Erythroblast (primary cell): ENCODE measurements around the gene ARHGAP5.

Experiments used
- DNase-seq, 2 experiments: peaks; one replicate each; lab custom pipeline; 2025; lab: John Stamatoyannopoulos, UW
- GATA1 ChIP-seq: IDR thresholded peaks from 2 replicates; pipeline ENCODE4 v1.6.1; 2011; ENCODE audit warnings: low read depth, mild to moderate bottlenecking, control low read depth, low read length, moderate library complexity
- POLR2A ChIP-seq: IDR thresholded peaks from 2 replicates; pipeline ENCODE4 v1.6.1; 2011; ENCODE audit warnings: mild to moderate bottlenecking, low read length

Gene ARHGAP5

DNA sequence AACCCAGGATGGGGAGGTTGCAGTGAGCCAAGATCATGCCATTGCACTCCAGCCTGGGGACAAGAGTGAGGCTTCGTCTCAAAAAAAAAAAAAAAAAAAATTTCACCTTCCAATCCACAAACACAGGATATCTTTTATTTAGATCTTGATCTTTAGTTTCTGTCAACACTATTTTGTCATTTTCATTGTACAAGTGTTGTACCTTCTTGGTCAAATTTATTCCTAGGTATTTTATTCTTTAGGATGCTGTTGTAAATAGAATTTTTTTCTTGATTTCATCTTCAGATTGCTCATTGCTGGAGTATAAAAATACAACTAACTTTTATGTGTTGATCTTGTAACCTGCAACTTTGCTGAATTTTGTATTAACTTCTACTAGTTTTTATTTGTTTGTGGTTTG lies 60.8 kb downstream of the ARHGAP5 start:
- DNase-seq = no peak
- no peak for TF ChIP-seq GATA1
- TF ChIP-seq POLR2A = no peak

DNA sequence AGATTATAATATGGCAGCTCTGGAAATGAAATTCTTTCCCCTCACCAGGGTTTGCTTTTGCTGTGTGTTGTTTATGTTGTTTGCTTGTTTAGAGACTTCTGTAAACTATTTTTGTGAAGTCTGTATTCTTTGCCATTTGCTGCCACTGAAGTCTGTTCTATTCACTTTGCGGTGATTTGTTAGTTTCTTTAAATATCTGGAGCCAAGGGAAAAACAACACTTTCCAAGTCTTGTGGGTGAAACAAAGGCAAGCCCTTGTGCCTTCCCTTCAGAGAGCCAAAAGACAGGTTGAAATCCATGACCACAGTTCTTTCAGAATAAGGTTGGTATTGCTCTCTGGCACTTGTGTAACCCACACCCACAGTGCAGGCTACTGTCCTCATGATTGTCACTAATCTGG lies 65.2 kb downstream of the ARHGAP5 start:
- TF ChIP-seq POLR2A = no peak
- TF ChIP-seq GATA1 = no peak

DNA sequence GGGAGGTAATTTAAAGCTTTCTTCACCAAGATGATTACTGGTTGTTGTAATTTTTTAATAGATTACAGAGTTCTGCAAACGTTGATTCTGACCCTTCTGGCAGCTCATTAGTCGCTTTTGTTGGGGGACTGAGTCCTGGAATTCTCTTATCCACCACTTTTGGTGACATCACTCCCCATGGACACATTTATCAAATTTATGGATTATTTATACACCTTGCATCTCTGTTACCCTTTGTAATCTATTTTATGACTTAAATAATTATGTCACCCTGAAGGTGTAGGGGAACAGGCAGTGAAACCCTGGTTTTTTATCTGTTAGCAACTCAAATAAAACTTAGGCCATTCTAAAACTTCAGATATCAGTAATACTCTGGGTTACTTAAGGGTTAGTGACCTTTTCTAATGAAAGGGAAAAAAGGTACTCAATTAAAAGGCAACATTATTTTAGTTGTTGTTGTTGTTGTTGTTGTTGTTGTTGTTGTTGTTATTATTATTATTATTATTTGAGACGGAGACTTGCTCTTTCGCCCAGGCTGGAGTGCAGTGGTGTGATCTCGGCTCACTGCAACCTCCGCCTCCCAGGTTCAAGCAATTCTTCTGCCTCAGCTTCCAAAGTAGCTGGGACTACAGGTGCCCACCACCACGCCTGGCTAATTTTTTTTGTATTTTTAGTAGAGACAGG lies 65.8 kb downstream of the ARHGAP5 start:
- TF ChIP-seq GATA1 (no peak), POLR2A (no peak)
- DNase-seq = no peak

More for the DNA sequence above, 65.2 kb downstream of the ARHGAP5 start:
- no peak for DNase-seq

DNA sequence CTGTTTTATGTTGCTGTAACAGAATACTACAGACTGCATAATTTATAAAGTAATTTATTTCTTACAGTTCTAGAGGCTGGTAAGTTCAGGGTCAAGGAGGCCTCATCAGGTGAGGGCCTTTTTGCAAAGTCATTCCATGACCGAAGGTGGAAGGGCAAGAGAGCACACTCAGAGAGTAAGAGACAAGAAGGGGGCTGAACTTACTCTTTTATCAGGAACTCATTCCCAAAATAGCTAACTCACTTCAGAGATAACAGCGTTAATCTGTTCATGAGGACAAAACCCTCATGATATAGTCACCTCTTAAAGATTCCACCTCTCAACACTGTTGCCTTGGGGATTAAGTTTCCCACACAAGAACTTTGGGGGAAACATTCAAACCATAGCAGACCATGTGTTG lies 73.3 kb downstream of the ARHGAP5 start:
- DNase-seq = peak; percentile 3 to 8
- TF ChIP-seq GATA1 = no peak
- TF ChIP-seq POLR2A = no peak

DNA sequence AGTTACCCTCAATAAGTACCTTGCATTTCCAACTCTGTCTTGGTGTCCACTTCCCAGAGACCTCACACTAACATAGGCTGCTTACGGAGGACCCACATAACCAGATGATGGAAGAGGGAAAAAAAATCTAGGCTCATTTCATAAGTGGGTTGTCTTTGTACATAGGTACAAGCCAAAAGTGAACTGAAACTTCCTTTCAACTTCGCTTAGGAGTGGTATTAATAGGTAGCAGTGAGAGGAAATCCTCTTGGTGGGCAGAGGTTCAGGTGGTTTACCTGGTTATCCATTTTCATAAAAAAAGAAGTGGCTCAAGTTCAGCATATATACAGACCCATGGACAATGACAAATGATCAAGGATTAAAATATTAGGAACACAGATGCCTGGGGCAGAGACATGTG lies 88.9 kb downstream of the ARHGAP5 start:
- no peak for DNase-seq
- TF ChIP-seq POLR2A = no peak
- TF ChIP-seq GATA1 = no peak

DNA sequence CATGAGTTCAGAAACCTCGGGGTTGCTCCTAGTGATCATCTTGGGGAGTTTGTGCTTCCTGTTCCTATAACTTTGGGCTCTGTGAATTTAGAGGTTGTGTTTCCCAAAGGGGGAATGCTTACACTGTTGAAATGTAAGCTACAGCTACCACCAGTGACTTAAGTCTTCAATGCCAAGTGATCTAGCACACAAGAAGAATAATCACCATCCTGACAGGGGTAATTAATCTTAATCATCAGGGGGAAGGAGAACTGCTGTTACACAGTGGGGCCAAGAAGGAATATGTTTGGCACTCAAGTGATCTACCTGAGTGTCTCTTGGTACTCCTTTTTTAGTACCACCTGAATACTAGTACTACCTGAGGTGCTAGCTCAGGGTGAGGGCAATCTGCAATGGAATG lies 89.8 kb downstream of the ARHGAP5 start:
- DNase-seq = no peak
- no peak for TF ChIP-seq GATA1

DNA sequence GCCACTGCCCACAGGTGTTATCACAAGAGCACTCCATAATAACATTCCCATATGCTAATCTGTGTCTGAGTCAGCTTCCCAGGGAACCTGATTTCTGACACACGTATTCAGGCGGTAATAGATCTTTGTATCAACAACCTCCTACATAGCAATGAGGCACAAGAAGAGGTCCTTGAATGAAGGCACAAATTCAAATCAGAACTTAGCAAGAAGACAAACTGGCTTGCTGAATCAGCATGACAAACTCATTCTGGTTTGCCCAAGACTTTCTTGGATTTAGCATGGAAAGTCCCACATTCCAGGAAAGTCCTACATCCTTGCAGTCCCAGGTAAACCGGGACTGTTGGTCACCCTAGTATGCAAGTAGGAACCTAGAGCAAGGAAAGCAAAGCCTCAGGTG lies 90.8 kb downstream of the ARHGAP5 start:
- TF ChIP-seq GATA1 = no peak
- no peak for TF ChIP-seq POLR2A
- DNase-seq = no peak

DNA sequence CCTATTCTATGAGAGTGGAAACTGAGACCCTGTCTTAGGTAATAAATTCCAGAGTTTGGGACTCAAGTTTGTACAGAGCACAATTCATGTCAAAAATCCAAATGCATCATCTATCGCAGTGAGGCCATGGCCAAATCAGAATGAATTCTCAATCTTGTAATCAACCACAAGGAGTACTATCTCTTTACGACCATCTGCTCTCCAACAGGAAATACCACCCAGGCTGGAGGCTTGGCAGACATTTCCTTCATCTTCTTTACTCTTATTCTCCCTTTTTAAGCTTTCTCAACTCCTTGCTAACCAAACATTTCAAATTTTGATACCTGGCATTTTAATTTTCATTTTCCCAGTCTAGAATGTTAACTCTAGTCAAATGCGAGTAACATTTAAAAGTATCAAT lies 92.1 kb downstream of the ARHGAP5 start:
- no peak for TF ChIP-seq GATA1
- no peak for TF ChIP-seq POLR2A
- no peak for DNase-seq

DNA sequence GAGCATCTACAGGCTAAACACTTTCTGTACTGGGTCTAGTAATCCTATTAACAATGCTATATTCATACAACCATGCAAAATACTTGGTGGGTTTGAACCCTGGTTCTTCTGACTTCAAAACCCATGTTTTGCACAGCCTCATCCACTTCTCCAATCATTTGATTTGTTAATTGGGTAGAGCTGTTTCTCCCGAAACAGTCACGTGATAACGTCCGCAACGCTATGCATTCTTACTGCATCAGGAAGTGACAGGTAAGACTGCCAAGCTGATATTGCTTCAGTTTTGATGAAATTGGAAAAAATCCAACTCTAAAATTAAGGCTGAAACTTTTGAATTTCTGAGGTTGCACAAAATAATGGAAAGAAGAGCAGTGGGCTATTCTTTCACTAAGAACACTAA lies 94.4 kb downstream of the ARHGAP5 start:
- DNase-seq = no peak
- TF ChIP-seq POLR2A = no peak
- TF ChIP-seq GATA1 = no peak

DNA sequence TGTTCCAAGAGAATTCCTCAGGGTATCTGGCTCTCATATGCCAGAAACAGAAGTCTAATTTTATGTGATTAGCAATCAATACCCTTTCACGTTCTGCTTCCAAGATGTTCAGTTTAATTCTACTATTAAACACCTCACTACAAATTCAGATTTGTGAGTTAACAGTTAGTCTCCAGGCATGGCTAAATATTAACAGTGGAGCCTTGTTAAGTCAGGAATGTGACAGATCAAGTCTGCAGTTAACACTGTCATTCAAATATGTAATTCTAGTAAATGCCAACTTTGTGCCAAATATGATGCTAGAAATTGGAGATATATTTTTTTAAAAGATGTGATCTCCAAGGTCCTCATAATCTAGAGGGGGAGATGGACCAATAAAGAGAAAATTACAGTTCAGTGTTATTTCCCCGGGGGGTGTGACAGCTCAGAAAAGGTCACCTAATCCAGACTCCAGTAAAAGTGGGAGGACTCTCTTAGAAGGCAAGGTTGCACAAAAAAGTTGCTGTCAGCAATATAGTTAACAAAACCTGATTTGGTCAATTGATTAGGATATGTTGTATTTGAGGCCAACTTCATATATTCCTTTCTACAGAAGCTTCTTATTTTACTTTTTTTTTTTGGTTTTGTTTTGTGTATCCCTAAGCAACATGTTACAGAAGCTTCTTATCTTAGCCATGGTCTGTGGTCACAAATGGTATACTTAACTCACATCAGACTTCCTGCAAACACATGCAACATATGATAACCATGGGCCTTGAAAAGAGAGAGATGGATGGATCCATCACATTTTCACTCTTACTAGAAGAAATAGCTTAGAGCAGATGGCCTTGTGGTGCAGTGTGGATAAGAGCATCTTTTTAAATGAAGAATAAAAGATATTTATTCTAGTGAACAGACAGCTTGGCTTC lies 106.3 kb downstream of the ARHGAP5 start:
- TF ChIP-seq GATA1 (no peak), POLR2A (no peak)
- peak in 1 of 2 experiments; percentile 2 for DNase-seq

DNA sequence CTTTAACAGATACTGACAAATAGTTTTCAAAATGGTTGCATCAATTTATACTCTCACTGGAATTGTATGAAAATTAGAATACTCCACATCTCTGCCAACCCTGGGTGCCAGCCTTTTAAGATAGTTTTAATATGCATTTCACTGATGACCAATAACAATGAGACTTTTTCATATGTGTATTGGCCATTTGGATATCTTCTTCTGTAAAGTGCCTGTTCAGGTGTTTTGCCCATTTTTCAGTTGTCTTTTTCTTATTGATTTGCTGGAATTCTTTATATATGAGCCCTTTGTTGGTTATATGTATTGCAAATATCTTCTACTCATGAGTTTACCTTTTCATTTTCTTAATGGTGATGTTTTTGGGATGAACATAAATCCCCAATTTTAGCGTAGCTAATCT lies 108.0 kb downstream of the ARHGAP5 start:
- no peak for DNase-seq
- TF ChIP-seq POLR2A (no peak), GATA1 (no peak)

DNA sequence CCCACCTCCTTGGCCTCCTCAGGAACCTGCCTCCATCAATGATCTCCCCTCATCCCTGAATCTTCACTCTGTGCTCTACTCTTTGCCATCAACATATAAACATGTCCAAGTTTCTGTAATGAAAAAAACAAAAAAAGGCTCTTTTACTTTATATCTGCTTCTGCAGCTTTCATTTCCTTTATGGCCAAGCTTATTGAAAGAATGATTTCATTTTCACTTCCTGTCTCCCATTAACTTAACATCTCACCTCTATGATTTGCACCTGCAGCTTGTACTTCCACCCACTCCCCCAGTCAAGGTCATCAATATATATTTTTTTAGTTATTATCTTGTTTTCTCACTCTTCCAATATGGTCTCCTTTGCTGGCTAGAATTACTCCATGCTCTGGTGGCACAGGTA lies 109.1 kb downstream of the ARHGAP5 start:
- TF ChIP-seq GATA1 = no peak
- TF ChIP-seq POLR2A = no peak
- DNase-seq = no peak

DNA sequence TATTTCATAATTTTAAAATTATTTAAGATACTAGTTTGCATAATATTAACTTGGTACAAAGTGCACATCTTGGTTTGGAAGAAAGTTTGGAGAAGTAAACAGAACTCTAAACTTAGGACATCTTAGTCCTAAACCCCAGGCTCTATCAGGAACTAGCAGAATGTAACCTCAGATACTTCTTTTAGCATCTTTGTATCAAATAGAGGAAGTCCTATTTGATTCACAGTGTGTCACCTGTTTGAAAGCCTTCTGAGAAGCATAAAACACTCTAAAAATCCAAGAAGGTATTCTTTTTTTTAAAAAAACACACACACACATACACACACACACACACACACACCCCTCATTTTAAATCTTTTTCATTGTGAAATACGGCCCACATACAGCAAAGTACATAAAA lies 112.7 kb downstream of the ARHGAP5 start:
- no peak for DNase-seq
- TF ChIP-seq GATA1 (no peak), POLR2A (no peak)

DNA sequence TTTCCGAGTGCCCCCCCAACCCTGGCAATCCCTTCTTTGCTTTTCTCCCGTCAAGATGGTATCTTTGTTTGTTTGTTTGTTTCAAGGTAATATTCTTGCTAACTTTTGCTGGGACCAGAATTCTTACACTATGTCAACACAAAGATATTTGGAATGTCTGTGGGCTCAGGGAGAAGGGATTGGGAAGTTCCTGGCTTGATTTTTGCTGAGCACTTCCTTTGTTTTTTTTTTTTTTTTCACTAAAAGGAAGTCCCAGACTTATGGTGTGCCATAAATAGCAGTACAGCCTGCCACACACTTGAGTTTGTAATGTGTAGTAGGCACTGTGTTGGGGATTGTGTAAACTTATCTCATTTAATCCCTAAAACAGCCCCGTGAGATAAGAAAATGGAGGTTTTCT lies 113.6 kb downstream of the ARHGAP5 start:
- no peak for DNase-seq
- TF ChIP-seq GATA1 (no peak), POLR2A (no peak)

DNA sequence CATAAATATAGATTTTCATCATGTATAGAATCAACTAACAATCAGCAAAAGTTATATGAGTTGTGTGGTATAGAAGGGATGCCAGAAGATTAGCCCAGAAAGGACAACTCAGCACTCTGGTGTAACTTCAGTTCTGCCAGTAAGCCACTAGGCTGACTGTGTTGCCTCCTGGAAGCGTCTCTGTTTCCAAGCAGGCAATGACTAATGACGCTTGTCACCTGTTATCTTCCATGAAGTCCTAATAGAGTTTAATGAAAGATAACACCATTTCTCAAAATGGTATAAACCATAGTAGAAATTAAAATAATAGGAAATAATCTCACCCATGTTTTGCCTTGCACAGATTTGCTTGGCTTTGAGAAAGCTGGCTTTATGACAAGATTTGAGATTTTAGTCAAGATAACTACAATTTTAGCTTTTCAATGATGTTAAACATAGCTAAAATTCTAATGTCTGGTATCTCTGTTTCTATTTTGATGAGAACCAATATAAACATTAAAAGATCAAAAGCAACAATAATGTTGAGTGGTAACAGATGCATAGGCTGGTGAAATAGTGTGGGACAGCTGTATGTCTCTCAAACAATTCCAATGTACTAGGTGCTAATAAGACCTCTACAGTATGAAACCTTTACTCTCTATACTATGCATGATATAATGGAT lies 115.7 kb downstream of the ARHGAP5 start:
- TF ChIP-seq POLR2A (no peak), GATA1 (no peak)
- DNase-seq = no peak
